ENCODE data around the gene KRT38. TPM values are rescaled to one million over a fixed set of nuclear protein-coding genes. Genes with fewer than 3 reads are reported as not detected.

KRT38 gene
- total RNA-seq, 1 donor, result under 0.01 TPM

DNA sequence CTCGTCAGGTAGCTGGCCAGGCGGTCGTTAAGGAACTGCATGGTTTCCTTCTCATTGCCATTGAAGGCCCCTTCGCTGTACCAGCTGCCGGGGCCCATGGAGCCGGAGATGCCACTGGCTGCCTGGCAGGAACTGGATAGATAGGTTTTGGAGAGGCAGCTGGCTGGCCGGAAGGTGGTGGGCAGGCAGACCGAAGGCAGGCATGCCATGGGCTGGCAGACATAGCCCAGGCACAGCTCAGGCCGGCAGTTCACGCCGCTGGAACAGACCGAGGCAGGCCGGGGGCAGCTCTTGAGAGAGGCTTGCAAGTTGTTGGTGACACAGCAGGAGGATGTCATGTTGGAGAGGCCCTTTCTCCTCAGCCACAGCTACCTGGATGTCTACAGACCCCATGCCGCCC, 26.2 kb upstream of the KRT38 start, which contains the start of gene KRT32:
Gene KRT32, minus strand, starts transcription at position 399 of the 400 bp plus-strand sequence. Its CDS starts 61 bp downstream, at position 338.
- TF ChIP-seq, protein P1, sequence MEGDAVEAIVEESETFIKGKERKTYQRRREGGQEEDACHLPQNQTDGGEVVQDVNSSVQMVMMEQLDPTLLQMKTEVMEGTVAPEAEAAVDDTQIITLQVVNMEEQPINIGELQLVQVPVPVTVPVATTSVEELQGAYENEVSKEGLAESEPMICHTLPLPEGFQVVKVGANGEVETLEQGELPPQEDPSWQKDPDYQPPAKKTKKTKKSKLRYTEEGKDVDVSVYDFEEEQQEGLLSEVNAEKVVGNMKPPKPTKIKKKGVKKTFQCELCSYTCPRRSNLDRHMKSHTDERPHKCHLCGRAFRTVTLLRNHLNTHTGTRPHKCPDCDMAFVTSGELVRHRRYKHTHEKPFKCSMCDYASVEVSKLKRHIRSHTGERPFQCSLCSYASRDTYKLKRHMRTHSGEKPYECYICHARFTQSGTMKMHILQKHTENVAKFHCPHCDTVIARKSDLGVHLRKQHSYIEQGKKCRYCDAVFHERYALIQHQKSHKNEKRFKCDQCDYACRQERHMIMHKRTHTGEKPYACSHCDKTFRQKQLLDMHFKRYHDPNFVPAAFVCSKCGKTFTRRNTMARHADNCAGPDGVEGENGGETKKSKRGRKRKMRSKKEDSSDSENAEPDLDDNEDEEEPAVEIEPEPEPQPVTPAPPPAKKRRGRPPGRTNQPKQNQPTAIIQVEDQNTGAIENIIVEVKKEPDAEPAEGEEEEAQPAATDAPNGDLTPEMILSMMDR (IDR thresholded peaks at IDR 0.05; ENCODE audit: extremely low read depth, low read depth, low read length), result no peak
- H3K4me3 ChIP-seq (ENCODE audit: insufficient read depth, low read length), result no peak within 1 kb of the TSS
- no peaks in the 10 kb centered on the region for H3K27me3 ChIP-seq (ENCODE audit: insufficient read depth, low read length)
- H3K9me3 ChIP-seq (ENCODE audit: low read depth, low read length), result peaks cover 4% of the 10 kb centered on the region
- peak within 1 kb of the TSS; percentile 44 for H3K4me2 ChIP-seq (ENCODE audit: insufficient read depth, low read length)
- no peak within 1 kb of the TSS for H3K27ac ChIP-seq (ENCODE audit: low read depth, low read length)
- H3K4me1 ChIP-seq (ENCODE audit: insufficient read depth, low read length), result peaks cover 19% of the 10 kb centered on the region
- H2AFZ ChIP-seq (ENCODE audit: low read length), result peak within 1 kb of the TSS; percentile 29
- H3K79me2 ChIP-seq (ENCODE audit: insufficient read depth, low read length), result no peaks in the 10 kb centered on the region
- DNase-seq (ENCODE audit: insufficient read length, low spot score, missing footprints), result no peak
- H3K36me3 ChIP-seq (ENCODE audit: insufficient read depth, low read length), result no peaks in the 10 kb centered on the region
- H4K20me1 ChIP-seq (ENCODE audit: insufficient read depth, low read length), result no peaks in the 10 kb centered on the region

- DNase-seq (ENCODE audit: insufficient read length, low spot score, missing footprints), result peak; percentile 94
- Histone ChIP-seq H3K79me2 (ENCODE audit: insufficient read depth, low read length) (no peaks in the 10 kb centered on the region), H3K4me3 (ENCODE audit: insufficient read depth, low read length) (no peak overlapping the region), H3K27me3 (ENCODE audit: insufficient read depth, low read length) (no peaks in the 10 kb centered on the region), H3K36me3 (ENCODE audit: insufficient read depth, low read length) (no peaks in the 10 kb centered on the region), H3K27ac (ENCODE audit: low read depth, low read length) (no peak overlapping the region), H3K4me1 (ENCODE audit: insufficient read depth, low read length) (peaks cover 19% of the 10 kb centered on the region), H3K4me2 (ENCODE audit: insufficient read depth, low read length) (peak overlapping the region; percentile 23), H3K9me3 (ENCODE audit: low read depth, low read length) (no peaks in the 10 kb centered on the region), H4K20me1 (ENCODE audit: insufficient read depth, low read length) (no peaks in the 10 kb centered on the region), H2AFZ (ENCODE audit: low read length) (no peak overlapping the region)
- TF ChIP-seq, protein P1 (IDR thresholded peaks at IDR 0.05; ENCODE audit: extremely low read depth, low read depth, low read length), result no peak
Measured at GRCh38 chr17:41464682-41465081, 23.9 kb upstream of the KRT38 start.

DNA sequence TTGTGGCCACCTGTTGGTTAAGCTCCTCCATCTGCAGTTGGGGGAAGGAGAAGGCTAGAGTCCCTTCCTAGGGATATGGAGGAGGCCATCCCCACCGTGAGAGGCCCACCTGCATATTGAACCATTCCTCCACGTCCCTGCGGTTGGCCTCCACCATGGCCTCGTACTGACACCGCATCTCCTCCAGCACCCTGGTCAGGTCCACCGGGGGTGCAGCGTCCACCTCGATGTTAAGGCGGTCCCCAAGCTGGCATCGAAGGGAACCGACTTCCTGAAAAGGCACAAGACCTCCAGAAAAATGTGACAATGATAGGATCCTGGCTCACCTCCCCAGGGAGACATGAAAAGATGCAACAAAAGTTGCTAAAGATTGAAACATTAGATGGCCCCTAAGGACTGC, 23.4 kb upstream of the KRT38 start:
- TF ChIP-seq, protein P1 (IDR thresholded peaks at IDR 0.05; ENCODE audit: extremely low read depth, low read depth, low read length), result no peak
- Histone ChIP-seq H4K20me1 (ENCODE audit: insufficient read depth, low read length) (no peaks in the 10 kb centered on the region), H3K4me2 (ENCODE audit: insufficient read depth, low read length) (no peak overlapping the region), H2AFZ (ENCODE audit: low read length) (no peak overlapping the region), H3K27me3 (ENCODE audit: insufficient read depth, low read length) (no peaks in the 10 kb centered on the region), H3K4me1 (ENCODE audit: insufficient read depth, low read length) (peaks cover 19% of the 10 kb centered on the region), H3K79me2 (ENCODE audit: insufficient read depth, low read length) (no peaks in the 10 kb centered on the region), H3K4me3 (ENCODE audit: insufficient read depth, low read length) (no peak overlapping the region), H3K9me3 (ENCODE audit: low read depth, low read length) (no peaks in the 10 kb centered on the region), H3K36me3 (ENCODE audit: insufficient read depth, low read length) (no peaks in the 10 kb centered on the region), H3K27ac (ENCODE audit: low read depth, low read length) (no peak overlapping the region)
- DNase-seq (ENCODE audit: insufficient read length, low spot score, missing footprints), result no peak

- H3K9me3 ChIP-seq (ENCODE audit: low read depth, low read length), result no peaks in the 10 kb centered on the region
Measured at GRCh38 chr17:41463746-41464145, 23.0 kb upstream of the KRT38 start.

More at GRCh38 chr17:41463746-41464145, 23.0 kb upstream of the KRT38 start:
- Histone ChIP-seq H3K4me2 (ENCODE audit: insufficient read depth, low read length) (no peak overlapping the region), H3K4me3 (ENCODE audit: insufficient read depth, low read length) (no peak overlapping the region), H3K27ac (ENCODE audit: low read depth, low read length) (no peak overlapping the region), H4K20me1 (ENCODE audit: insufficient read depth, low read length) (no peaks in the 10 kb centered on the region), H3K79me2 (ENCODE audit: insufficient read depth, low read length) (no peaks in the 10 kb centered on the region), H3K27me3 (ENCODE audit: insufficient read depth, low read length) (no peaks in the 10 kb centered on the region), H3K36me3 (ENCODE audit: insufficient read depth, low read length) (no peaks in the 10 kb centered on the region), H3K4me1 (ENCODE audit: insufficient read depth, low read length) (peaks cover 19% of the 10 kb centered on the region), H2AFZ (ENCODE audit: low read length) (no peak overlapping the region)
- TF ChIP-seq, protein P1 (IDR thresholded peaks at IDR 0.05; ENCODE audit: extremely low read depth, low read depth, low read length), result no peak
- DNase-seq (ENCODE audit: insufficient read length, low spot score, missing footprints), result peak; percentile 26
